ENCODE data around the gene METTL21A.

DNA sequence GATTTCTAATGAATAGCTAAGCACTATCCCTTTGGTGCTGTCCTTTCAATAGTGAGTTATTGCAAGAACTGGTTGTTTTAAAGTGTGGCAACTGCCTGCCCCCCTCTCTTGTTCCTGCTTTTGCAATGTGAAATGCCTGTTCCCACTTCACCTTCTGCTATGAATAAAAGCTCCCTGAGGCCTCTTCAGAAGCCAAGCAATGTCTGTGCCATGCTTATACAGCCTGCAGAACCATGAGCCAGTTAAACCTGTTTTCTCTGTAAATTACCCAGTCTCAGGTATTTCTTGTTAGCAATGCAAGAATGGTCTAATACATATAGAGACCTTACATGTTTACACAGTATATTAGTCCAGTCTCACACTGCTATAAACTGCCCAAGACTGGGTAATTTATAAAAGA is 15.0 kb upstream of the METTL21A start:
- no peak for TF ChIP-seq FOXP1 (CRISPR knock-in tag; IDR thresholded peaks at IDR 0.05)
- TF ChIP-seq RFX1 (IDR thresholded peaks at IDR 0.05): no peak

All from K562 (cell line).